Testis (tissue), 3 donors: ENCODE data around the gene UNC5B. TPM values are rescaled to one million over a fixed set of nuclear protein-coding genes. Genes with fewer than 3 reads are reported as not detected.

Source experiments
- DNase-seq: peaks from one replicate; pipeline ENCODE4 v3.0.0-alpha.2; 2019
- H3K27ac ChIP-seq, 2 donors: fragments of 200-600 bp; sonication (generic); one replicate each; pipeline ENCODE4 v1.5.1; 2019
- H3K27me3 ChIP-seq: fragments of 200-600 bp; sonication (generic); one replicate; pipeline ENCODE4 v1.5.1; 2019
- H3K36me3 ChIP-seq: fragments of 200-600 bp; sonication (generic); one replicate; pipeline ENCODE4 v1.5.1; 2017; ENCODE audit warnings: low read depth; ENCODE audit errors: missing control alignments
- H3K4me1 ChIP-seq: fragments of 200-600 bp; sonication (generic); one replicate; pipeline ENCODE4 v1.5.1; 2019
- H3K4me3 ChIP-seq, 2 donors: fragments of 200-600 bp; sonication (generic); one replicate each; pipeline ENCODE4 v1.5.1; 2017 to 2019
- H3K9me3 ChIP-seq: fragments of 200-600 bp; sonication (generic); one replicate; pipeline ENCODE4 v1.5.1; 2017
- POLR2A ChIP-seq: fragments of 450-650 bp; IDR thresholded peaks from one replicate; pipeline ENCODE4 v1.6.1; 2017; ENCODE audit warnings: antibody characterized with exemption, mild to moderate bottlenecking, moderate library complexity
- WGBS, 2 donors: methylation state at CpG; one replicate each; pipeline ENCODE4 v1.1.5; 2018; 5-methylcytosine and 5-hydroxymethylcytosine counted together
- intact Hi-C: fragments of 100-400 bp; cut with DNase I; formaldehyde crosslinking; loops from one replicate; pipeline ENCODE4 v1.15.1; 2023; ENCODE audit warnings: low total_unique reads
- polyA plus RNA-seq: library from polyadenylated mRNA; stranded (reverse); fragments of 350-450 nt; fragmentation: Illumina TruSeq; extraction: RNeasy Lipid Tissue Mini Kit (QIAGEN cat#74804); gene quantifications from one replicate; pipeline ENCODE4 v1.2.3, GENCODE V29; 2014; ENCODE audit warnings: low read depth, low replicate concordance; ENCODE audit not compliant: insufficient read depth
- total RNA-seq, 2 donors: library from RNA; depleted of rRNA; stranded (reverse); fragments of >200 nt; gene quantifications; one replicate each; pipeline ENCODE4 v1.2.3, GENCODE V29; 2016
- TF ChIP-seq, protein P1 (sequence below), 3 experiments: fragments of 450-650 bp in 2 of 3; fragments of 200-600 bp in 1 of 3; sonication (generic) in 1 of 3; IDR thresholded peaks; one replicate each; pipeline ENCODE4 v1.5.1; 2016 to 2019; ENCODE audit warnings: antibody characterized with exemption in 3 of 3, mild to moderate bottlenecking in 2 of 3, moderate library complexity in 1 of 3

The UNC5B gene
- total and polyA plus RNA-seq, 3 donors from 2014 or later = 14.8 to 44.4 (median 24.4) TPM

DNA sequence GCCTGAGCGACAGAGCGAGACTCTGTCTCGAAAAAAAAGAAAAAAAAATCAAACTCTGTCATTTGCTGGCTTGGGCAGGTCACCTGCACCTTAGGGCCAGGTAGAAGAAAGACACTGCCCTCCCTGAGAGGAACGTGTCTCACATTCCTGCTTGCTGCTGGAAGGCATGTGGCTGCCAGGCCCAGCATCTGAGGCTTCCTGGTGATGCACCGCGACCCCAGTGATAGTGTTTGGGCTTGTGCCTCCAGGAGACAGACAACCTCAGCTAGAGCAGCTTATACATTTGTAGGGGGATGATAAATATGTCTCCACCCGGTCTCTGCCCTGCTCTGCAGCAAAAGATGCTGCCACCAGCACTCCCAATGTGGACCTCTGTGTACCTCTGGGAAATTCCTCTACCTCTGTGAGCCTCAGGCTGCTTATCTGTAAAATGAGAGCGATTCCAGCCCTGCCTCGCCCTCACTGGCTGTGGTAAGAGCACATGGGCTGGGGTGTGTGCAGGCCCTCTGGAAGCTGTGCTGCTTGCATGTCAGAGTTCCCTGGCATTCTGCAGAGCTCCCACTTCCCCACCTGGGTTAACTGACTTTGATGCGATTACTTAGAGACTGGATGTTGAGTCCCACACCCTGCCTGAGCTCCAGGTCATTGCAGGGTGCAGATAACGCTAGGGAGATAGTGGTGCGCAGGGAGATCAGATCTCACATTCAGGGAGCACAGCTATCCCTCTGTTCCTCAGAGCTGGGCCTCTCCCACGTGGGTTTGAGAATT is 126.5 kb downstream of the UNC5B start:
- H3K27ac ChIP-seq = no peak overlapping the region
- H3K4me1 ChIP-seq = no peaks in the 10 kb centered on the region
- intact Hi-C loops = no loop called here
- no peak overlapping the region for H3K4me3 ChIP-seq
- no peaks in the 10 kb centered on the region for H3K36me3 ChIP-seq
- TF ChIP-seq, protein P1, sequence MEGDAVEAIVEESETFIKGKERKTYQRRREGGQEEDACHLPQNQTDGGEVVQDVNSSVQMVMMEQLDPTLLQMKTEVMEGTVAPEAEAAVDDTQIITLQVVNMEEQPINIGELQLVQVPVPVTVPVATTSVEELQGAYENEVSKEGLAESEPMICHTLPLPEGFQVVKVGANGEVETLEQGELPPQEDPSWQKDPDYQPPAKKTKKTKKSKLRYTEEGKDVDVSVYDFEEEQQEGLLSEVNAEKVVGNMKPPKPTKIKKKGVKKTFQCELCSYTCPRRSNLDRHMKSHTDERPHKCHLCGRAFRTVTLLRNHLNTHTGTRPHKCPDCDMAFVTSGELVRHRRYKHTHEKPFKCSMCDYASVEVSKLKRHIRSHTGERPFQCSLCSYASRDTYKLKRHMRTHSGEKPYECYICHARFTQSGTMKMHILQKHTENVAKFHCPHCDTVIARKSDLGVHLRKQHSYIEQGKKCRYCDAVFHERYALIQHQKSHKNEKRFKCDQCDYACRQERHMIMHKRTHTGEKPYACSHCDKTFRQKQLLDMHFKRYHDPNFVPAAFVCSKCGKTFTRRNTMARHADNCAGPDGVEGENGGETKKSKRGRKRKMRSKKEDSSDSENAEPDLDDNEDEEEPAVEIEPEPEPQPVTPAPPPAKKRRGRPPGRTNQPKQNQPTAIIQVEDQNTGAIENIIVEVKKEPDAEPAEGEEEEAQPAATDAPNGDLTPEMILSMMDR (IDR thresholded peaks at IDR 0.05) = no peak
- no peak for TF ChIP-seq POLR2A
- no peaks in the 10 kb centered on the region for H3K27me3 ChIP-seq
- 74 to 87% methylated on average over 13 of the region's 13 CpGs for WGBS, 2 donors
- no peaks in the 10 kb centered on the region for H3K9me3 ChIP-seq
- DNase-seq = no peak

- no peaks in the 10 kb centered on the region for H3K36me3 ChIP-seq
- no peak overlapping the region for H3K27ac ChIP-seq
- DNase-seq = no peak
- no peaks in the 10 kb centered on the region for H3K4me1 ChIP-seq
- no peaks in the 10 kb centered on the region for H3K9me3 ChIP-seq
- H3K27me3 ChIP-seq = no peaks in the 10 kb centered on the region
- no peak for TF ChIP-seq POLR2A
- TF ChIP-seq, protein P1 (IDR thresholded peaks at IDR 0.05) = no peak
- H3K4me3 ChIP-seq = no peak overlapping the region
- WGBS, 2 donors = 95% methylated on average over 10 of the region's 10 CpGs
- intact Hi-C loops = no loop called here
These were observed 127.6 kb downstream of the UNC5B start for GRCh38 chr10:71339796-71340589.

DNA sequence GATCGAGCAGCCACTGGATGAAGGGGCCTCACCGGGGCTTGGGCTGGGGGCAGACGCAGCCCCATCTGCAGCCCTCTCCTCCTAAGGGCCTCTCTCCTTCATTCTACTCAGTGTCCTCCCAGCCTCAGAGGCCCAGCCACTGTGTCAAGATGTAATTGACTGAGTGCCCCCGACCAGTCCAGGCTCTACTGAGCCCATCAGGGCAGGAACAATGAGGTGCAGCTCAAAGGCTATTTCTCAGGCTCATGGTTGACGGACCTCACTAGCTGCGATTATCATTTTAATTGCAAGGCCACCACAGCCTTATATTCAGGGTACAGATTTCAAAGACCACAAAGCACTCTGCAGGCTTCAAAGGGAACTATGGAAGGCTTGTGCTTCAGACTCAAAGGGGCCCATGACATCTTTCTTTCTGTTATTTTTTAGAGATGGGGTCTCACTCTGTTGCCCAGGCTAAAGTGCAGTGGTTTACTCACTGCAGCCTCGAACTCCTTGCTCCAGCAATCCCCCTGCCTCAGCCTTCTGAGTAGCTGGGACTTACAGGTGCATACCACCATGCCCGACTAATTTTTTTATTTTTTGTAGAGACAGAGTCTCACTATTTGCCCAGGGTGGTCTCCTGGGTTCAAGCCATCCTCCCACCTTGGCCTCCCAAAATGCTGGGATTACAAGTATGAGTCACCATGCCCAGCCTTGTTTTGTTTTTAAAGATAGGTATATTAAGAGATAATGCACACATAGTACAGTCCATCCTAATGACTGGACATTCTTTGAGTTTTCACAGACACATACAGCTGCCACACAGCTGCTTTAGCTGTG is 130.4 kb downstream of the UNC5B start:
- no peak for DNase-seq
- Histone ChIP-seq H3K9me3 (no peaks in the 10 kb centered on the region), H3K27ac (no peak overlapping the region), H3K4me3 (no peak overlapping the region), H3K36me3 (no peaks in the 10 kb centered on the region), H3K27me3 (no peaks in the 10 kb centered on the region), H3K4me1 (no peaks in the 10 kb centered on the region)
- intact Hi-C loops = no loop called here
- WGBS, 2 donors = 91 to 92% methylated on average over 7 to 8 of the region's 8 CpGs
- no peak for TF ChIP-seq POLR2A
- TF ChIP-seq, protein P1 (IDR thresholded peaks at IDR 0.05) = no peak

DNA sequence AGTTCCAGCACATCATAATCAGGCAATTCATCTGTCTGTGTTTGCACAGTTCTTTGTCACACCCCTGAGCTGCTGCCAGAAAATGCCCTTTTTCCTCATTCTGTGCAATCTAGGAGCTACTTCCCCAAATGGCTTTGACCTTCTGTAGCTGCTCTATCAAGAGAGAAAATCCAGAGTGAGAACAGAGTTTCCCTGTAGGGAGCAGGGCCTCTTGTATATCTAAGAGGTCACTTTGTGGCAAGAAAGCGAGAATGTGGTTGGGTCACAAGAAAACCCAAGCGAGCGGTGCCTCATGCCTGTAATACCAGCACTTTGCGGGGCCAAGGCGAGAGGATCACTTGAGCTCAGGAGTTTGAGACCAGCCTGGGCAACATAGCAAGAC is 131.0 kb downstream of the UNC5B start:
- DNase-seq = no peak

More for the DNA sequence above, 131.0 kb downstream of the UNC5B start:
- TF ChIP-seq, protein P1 (IDR thresholded peaks at IDR 0.05) = no peak
- TF ChIP-seq POLR2A = no peak
- no peaks in the 10 kb centered on the region for H3K27me3 ChIP-seq
- 78 to 88% methylated on average over 5 of the region's 5 CpGs for WGBS, 2 donors
- no peak overlapping the region for H3K27ac ChIP-seq
- H3K4me3 ChIP-seq = no peak overlapping the region
- intact Hi-C loops = no loop called here
- H3K36me3 ChIP-seq = no peaks in the 10 kb centered on the region
- no peaks in the 10 kb centered on the region for H3K4me1 ChIP-seq
- no peaks in the 10 kb centered on the region for H3K9me3 ChIP-seq
